Smooth muscle cell (in vitro differentiated cells): ENCODE results near the gene ZNF579. TPM values are rescaled to one million over a fixed set of nuclear protein-coding genes. Genes with fewer than 3 reads are reported as not detected.
A peak's percentile ranks its signal among the peaks of the same experiment; 100 is the strongest.

Source experiments
- DNase-seq: peaks from one replicate; lab custom pipeline; 2025; ENCODE audit not compliant: unreplicated experiment; lab: John Stamatoyannopoulos, UW
- H2AFZ ChIP-seq: fragments of 200-600 bp; sonication (generic); 2 replicates; pipeline ENCODE4 v1.6.0; 2016; ENCODE audit warnings: antibody characterized with exemption, low read depth, mild to moderate bottlenecking
- H3F3A ChIP-seq: fragments of 200-600 bp; sonication (generic); 2 replicates; pipeline ENCODE4 v1.6.0; 2017; ENCODE audit warnings: antibody characterized with exemption, low read depth
- H3K27ac ChIP-seq: fragments of 200-600 bp; sonication (generic); 2 replicates; pipeline ENCODE4 v1.5.1; 2016; ENCODE audit warnings: low read depth, mild to moderate bottlenecking
- H3K27me3 ChIP-seq: fragments of 200-600 bp; sonication (generic); 2 replicates; pipeline ENCODE4 v1.6.1; 2016; ENCODE audit warnings: low read depth, mild to moderate bottlenecking
- H3K36me3 ChIP-seq: fragments of 200-600 bp; sonication (generic); 2 replicates; pipeline ENCODE4 v1.5.1; 2016; ENCODE audit warnings: low read depth
- H3K4me1 ChIP-seq: fragments of 200-600 bp; sonication (generic); 2 replicates; pipeline ENCODE4 v1.5.1; 2016; ENCODE audit warnings: low read depth
- H3K4me2 ChIP-seq: fragments of 200-600 bp; sonication (generic); 2 replicates; pipeline ENCODE4 v1.6.0; 2016; ENCODE audit warnings: mild to moderate bottlenecking
- H3K4me3 ChIP-seq: fragments of 200-600 bp; sonication (generic); 2 replicates; pipeline ENCODE4 v1.5.1; 2016; ENCODE audit warnings: mild to moderate bottlenecking
- H3K79me2 ChIP-seq: fragments of 200-600 bp; sonication (generic); 2 replicates; pipeline ENCODE4 v1.6.0; 2016; ENCODE audit warnings: low read depth, mild to moderate bottlenecking
- H3K9ac ChIP-seq: fragments of 200-600 bp; sonication (generic); 2 replicates; pipeline ENCODE4 v1.6.0; 2016; ENCODE audit warnings: low read depth
- H3K9me3 ChIP-seq: fragments of 200-600 bp; sonication (generic); replicated peaks from 2 replicates; pipeline ENCODE4 v1.5.1; 2016; ENCODE audit warnings: low read depth
- H4K20me1 ChIP-seq: fragments of 200-600 bp; sonication (generic); 2 replicates; pipeline ENCODE4 v1.6.0; 2016; ENCODE audit warnings: low read depth
- WGBS: methylation state at CpG from one replicate; pipeline ENCODE4 v1.1.7; 2016; ENCODE audit warnings: low lambda C conversion rate; 5-methylcytosine and 5-hydroxymethylcytosine counted together
- polyA plus RNA-seq: library from polyadenylated mRNA; unstranded; fragments of >200 nt; fragmentation: Nextera tagmentation; extraction: Ambion mirVana; gene quantifications from 2 replicates; pipeline ENCODE4 v1.2.1, GENCODE V29; 2016
- total RNA-seq: library from RNA; depleted of rRNA; stranded (reverse); fragments of >200 nt; gene quantifications from 2 replicates; pipeline ENCODE4 v1.2.3, GENCODE V29; 2014
- TF ChIP-seq, protein P1 (sequence below): fragments of 200-600 bp; sonication (generic); IDR thresholded peaks from 2 replicates; pipeline ENCODE4 v1.5.1; 2017; ENCODE audit warnings: borderline replicate concordance, mild to moderate bottlenecking, antibody characterized with exemption; ENCODE audit not compliant: insufficient read depth, poor library complexity, severe bottlenecking

Gene ZNF579
- total and polyA plus RNA-seq, 2 experiments from 2014 or later: 4.2 to 15.1 TPM

DNA sequence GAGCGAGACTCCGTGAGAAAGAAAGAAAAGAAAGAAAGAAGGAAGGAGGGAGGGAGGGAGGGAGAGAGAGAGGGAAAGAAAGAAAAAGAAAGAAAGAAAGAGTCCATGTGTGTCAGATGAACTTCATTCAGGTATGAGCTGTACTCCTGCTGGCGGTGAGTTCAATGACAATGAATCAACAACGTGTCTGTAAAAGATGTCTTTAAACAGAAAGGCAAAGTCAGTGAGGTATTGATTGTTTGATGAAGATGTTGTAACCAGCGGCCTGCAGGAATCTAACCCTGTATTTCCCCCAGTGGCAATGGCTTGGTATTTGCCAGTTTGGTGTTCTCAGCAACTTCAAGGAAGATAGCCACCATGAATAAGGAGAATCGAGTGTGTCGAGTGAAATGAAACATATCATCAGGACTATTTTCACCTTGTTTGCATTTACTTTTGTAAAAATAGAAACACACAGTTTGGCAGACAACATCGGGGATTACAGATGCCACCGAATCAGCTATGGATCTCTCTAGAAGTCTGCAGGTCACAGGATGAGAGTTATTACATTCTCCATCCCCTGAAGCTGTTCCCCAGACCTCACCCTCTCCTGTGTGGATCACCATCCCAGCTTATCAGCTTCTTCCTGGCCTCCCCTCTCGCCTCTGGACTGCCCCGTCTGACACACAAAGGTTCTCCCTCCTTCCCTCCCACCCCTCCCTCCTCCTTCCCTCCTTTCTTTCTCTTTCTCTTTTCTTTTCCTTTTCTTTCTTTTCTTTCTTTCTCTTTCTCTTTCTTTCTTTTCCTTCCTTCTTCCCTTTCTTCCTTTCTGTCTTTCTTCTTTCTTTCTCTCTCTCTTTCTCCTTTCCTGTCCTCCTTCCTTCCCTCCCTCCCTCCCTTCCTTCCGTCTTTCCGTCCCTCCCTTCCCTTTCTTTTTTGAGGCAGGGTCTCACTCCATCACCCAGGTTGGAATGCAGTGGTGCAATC, 27.1 kb downstream of the ZNF579 start:
- no peak overlapping the region for H3K9ac ChIP-seq
- no peak overlapping the region for H2AFZ ChIP-seq
- peak overlapping the region; percentile 60 for H3K27ac ChIP-seq
- WGBS: 64% methylated on average over 10 of the region's 13 CpGs
- no peak overlapping the region for H3K4me3 ChIP-seq
- no peaks in the 10 kb centered on the region for H3K79me2 ChIP-seq
- TF ChIP-seq, protein P1, sequence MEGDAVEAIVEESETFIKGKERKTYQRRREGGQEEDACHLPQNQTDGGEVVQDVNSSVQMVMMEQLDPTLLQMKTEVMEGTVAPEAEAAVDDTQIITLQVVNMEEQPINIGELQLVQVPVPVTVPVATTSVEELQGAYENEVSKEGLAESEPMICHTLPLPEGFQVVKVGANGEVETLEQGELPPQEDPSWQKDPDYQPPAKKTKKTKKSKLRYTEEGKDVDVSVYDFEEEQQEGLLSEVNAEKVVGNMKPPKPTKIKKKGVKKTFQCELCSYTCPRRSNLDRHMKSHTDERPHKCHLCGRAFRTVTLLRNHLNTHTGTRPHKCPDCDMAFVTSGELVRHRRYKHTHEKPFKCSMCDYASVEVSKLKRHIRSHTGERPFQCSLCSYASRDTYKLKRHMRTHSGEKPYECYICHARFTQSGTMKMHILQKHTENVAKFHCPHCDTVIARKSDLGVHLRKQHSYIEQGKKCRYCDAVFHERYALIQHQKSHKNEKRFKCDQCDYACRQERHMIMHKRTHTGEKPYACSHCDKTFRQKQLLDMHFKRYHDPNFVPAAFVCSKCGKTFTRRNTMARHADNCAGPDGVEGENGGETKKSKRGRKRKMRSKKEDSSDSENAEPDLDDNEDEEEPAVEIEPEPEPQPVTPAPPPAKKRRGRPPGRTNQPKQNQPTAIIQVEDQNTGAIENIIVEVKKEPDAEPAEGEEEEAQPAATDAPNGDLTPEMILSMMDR: no peak
- peaks cover 4% of the 10 kb centered on the region for H3F3A ChIP-seq
- H3K36me3 ChIP-seq: no peaks in the 10 kb centered on the region
- no peak for DNase-seq
- H4K20me1 ChIP-seq: no peaks in the 10 kb centered on the region
- no peaks in the 10 kb centered on the region for H3K27me3 ChIP-seq
- no peaks in the 10 kb centered on the region for H3K9me3 ChIP-seq
- H3K4me1 ChIP-seq: peaks cover 36% of the 10 kb centered on the region
- peak overlapping the region; percentile 45 for H3K4me2 ChIP-seq

DNA sequence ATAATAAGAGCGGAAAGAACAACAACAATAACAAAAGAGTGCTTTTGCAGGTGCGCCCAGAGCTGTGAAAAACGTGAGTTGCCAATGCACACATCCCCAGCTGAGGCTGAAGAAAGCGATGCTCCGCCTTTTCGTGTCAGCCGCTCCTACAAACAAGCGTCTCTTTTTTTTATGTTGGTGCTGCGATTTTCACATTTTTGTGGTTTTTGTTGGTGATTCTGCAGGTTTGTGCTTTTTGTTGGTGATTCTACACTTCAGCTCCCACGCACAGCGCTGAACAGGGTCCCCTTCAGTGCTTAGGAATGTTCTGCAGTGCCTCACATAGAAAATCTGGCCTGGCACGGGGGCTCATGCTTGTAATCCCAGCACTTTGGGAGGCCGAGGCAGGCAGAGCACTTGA, 28.0 kb downstream of the ZNF579 start:
- Histone ChIP-seq H3K27me3 (no peaks in the 10 kb centered on the region), H3K27ac (peak overlapping the region; percentile 60), H3K4me1 (peaks cover 38% of the 10 kb centered on the region), H3K4me2 (peak overlapping the region; percentile 45), H3F3A (peaks cover 4% of the 10 kb centered on the region), H3K9me3 (no peaks in the 10 kb centered on the region), H4K20me1 (no peaks in the 10 kb centered on the region), H3K36me3 (no peaks in the 10 kb centered on the region), H2AFZ (no peak overlapping the region), H3K79me2 (no peaks in the 10 kb centered on the region), H3K4me3 (no peak overlapping the region), H3K9ac (no peak overlapping the region)
- no peak for DNase-seq
- 31% methylated on average over 13 of the region's 13 CpGs for WGBS
- TF ChIP-seq, protein P1: no peak

DNA sequence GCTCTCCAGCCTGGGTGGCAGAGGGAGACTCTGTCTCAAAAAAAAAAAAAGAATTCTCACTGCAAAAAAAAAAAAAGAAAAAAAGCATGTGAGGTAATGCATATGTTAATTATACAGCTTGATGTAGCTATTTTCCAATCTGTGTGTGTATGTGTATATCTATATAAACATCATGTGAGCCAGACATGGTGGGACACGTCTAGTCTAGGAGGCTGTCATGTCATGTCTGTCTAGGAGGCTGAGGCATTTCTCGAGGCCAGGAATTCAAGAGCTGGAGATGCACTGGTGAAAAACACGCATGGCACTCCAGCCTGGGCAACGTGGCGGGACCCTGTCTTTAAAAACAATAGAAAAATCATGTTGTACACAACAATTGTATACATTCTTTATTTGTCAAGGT, 28.4 kb downstream of the ZNF579 start:
- WGBS: 79% methylated on average over 5 of the region's 5 CpGs
- Histone ChIP-seq H3K27ac (peak overlapping the region; percentile 60), H3K4me2 (peak overlapping the region; percentile 45)

More for the DNA sequence above, 28.4 kb downstream of the ZNF579 start:
- H3K9me3 ChIP-seq: no peaks in the 10 kb centered on the region
- no peak for DNase-seq
- no peaks in the 10 kb centered on the region for H3K36me3 ChIP-seq
- no peak overlapping the region for H3K4me3 ChIP-seq
- TF ChIP-seq, protein P1: no peak
- no peaks in the 10 kb centered on the region for H3K27me3 ChIP-seq
- H4K20me1 ChIP-seq: no peaks in the 10 kb centered on the region
- H3K79me2 ChIP-seq: no peaks in the 10 kb centered on the region
- H2AFZ ChIP-seq: no peak overlapping the region
- H3F3A ChIP-seq: peaks cover 4% of the 10 kb centered on the region
- H3K9ac ChIP-seq: no peak overlapping the region
- H3K4me1 ChIP-seq: peaks cover 42% of the 10 kb centered on the region
